Immature natural killer cell (primary cell): Measurements from ENCODE around the gene UBQLN4. TPM values are rescaled to one million over a fixed set of nuclear protein-coding genes. Genes with fewer than 3 reads are reported as not detected.

Experiments
- DNase-seq, 3 donors: peaks; one replicate each; pipeline ENCODE4 v3.0.0; 2022; ENCODE audit warnings: mixed read lengths in 1 of 3
- H3K27ac Mint-ChIP-seq, 6 donors: one replicate each; pipeline ENCODE4 v1.8.0; 2020; ENCODE audit warnings: mixed read lengths in 6 of 6, mild to moderate bottlenecking in 5 of 6, inconsistent platforms in 4 of 6, moderate library complexity in 3 of 6
- H3K27me3 Mint-ChIP-seq, 3 donors: one replicate each; pipeline ENCODE4 v1.8.0; 2020 to 2021; ENCODE audit warnings: low read depth in 3 of 3, mild to moderate bottlenecking in 3 of 3, mixed read lengths in 3 of 3, moderate library complexity in 3 of 3, inconsistent platforms in 1 of 3
- H3K36me3 Mint-ChIP-seq, 3 donors: one replicate each; pipeline ENCODE4 v1.8.0; 2020; ENCODE audit warnings: mixed read lengths in 3 of 3, inconsistent platforms in 2 of 3, mild to moderate bottlenecking in 2 of 3
- H3K4me1 Mint-ChIP-seq, 2 donors: one replicate each; pipeline ENCODE4 v1.8.0; 2020; ENCODE audit warnings: inconsistent platforms in 2 of 2, mild to moderate bottlenecking in 2 of 2, mixed read lengths in 2 of 2, moderate library complexity in 1 of 2
- H3K4me3 Mint-ChIP-seq, 5 donors: one replicate each; pipeline ENCODE4 v1.8.0; 2020; ENCODE audit warnings: mild to moderate bottlenecking in 5 of 5, mixed read lengths in 5 of 5, inconsistent platforms in 3 of 5, moderate library complexity in 3 of 5
- H3K9me3 Mint-ChIP-seq, 6 donors: one replicate each; pipeline ENCODE4 v1.8.0; 2020; ENCODE audit warnings: mild to moderate bottlenecking in 6 of 6, mixed read lengths in 6 of 6, inconsistent platforms in 4 of 6, moderate library complexity in 3 of 6
- polyA plus RNA-seq, 3 donors: library from polyadenylated mRNA; unstranded; fragments of 300-500 nt; fragmentation: Illumina TruSeq; gene quantifications; one replicate each; pipeline ENCODE4 v1.2.3, GENCODE V29; 2021

UBQLN4 gene
- polyA plus RNA-seq, 3 donors from 2014 or later, result 5.0 to 10.8 (median 7.6) TPM

- H3K9me3 Mint-ChIP-seq, result no peaks in the 10 kb centered on the region
- peaks cover 4 to 13% (median 10%) of the 10 kb centered on the region in 3 donors for H3K27me3 Mint-ChIP-seq
- no peaks in the 10 kb centered on the region for H3K4me1 Mint-ChIP-seq
- H3K36me3 Mint-ChIP-seq, result no peaks in the 10 kb centered on the region
- H3K4me3 Mint-ChIP-seq, result no peak overlapping the region
- peak overlapping the region in 1 of 6 donors; percentile 20 for H3K27ac Mint-ChIP-seq
- no peak for DNase-seq
Measured at GRCh38 chr1:156090138-156090839, 36.7 kb upstream of the UBQLN4 start.

DNA sequence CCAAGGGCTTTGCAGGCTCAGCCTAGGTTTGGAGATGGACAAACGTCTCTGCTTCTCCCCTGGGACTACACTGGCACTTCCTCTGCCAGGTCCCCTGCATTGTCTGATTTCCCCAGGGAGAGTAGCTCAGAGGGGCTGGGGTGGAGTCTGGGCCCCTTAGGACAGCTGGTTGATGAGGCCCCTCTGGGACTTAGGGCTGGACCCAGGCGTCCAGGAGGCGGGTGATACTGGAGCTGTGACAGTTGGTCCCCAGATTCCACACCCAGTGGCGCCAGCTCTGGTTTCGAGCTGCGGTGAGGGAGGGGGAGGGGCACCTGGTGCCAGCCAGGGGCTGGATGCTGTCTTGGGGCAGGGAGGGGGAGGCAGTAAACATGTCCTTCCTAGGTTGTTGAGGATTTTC is 36.1 kb upstream of the UBQLN4 start:
- H3K36me3 Mint-ChIP-seq, result no peaks in the 10 kb centered on the region
- H3K9me3 Mint-ChIP-seq, result no peaks in the 10 kb centered on the region
- no peaks in the 10 kb centered on the region for H3K4me1 Mint-ChIP-seq
- H3K27ac Mint-ChIP-seq, result no peak overlapping the region
- no peak overlapping the region for H3K4me3 Mint-ChIP-seq
- no peak for DNase-seq
- H3K27me3 Mint-ChIP-seq, result peaks cover 4 to 14% (median 9%) of the 10 kb centered on the region in 3 donors

DNA sequence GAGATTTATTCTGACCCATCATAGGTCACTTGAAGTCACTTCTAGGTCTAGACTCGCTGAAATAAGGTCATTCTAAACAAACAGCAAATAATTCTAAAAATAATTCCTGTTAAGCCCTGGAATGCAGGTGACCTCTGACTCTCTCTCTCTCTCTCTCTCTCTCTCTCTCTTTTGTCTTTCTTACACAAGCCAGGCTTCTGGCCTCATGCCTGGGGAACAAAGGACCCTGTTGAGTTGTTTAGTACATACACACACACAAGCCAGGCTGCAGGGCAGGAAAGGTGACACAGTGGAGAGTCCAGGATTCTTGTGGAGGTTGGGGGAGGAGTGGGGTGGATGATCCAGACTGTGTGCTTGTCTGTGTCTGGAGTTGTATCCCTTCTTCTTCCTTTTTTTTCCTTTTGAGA is 32.7 kb upstream of the UBQLN4 start:
- Mint-ChIP-seq H3K9me3 (no peaks in the 10 kb centered on the region), H3K36me3 (no peaks in the 10 kb centered on the region), H3K27me3 (peaks cover 10 to 12% (median 12%) of the 10 kb centered on the region in 3 donors), H3K4me3 (peak overlapping the region in 1 of 5 donors; percentile 50), H3K27ac (no peak overlapping the region), H3K4me1 (peaks cover 0 to 9% of the 10 kb centered on the region in 2 donors)
- DNase-seq, result no peak

DNA sequence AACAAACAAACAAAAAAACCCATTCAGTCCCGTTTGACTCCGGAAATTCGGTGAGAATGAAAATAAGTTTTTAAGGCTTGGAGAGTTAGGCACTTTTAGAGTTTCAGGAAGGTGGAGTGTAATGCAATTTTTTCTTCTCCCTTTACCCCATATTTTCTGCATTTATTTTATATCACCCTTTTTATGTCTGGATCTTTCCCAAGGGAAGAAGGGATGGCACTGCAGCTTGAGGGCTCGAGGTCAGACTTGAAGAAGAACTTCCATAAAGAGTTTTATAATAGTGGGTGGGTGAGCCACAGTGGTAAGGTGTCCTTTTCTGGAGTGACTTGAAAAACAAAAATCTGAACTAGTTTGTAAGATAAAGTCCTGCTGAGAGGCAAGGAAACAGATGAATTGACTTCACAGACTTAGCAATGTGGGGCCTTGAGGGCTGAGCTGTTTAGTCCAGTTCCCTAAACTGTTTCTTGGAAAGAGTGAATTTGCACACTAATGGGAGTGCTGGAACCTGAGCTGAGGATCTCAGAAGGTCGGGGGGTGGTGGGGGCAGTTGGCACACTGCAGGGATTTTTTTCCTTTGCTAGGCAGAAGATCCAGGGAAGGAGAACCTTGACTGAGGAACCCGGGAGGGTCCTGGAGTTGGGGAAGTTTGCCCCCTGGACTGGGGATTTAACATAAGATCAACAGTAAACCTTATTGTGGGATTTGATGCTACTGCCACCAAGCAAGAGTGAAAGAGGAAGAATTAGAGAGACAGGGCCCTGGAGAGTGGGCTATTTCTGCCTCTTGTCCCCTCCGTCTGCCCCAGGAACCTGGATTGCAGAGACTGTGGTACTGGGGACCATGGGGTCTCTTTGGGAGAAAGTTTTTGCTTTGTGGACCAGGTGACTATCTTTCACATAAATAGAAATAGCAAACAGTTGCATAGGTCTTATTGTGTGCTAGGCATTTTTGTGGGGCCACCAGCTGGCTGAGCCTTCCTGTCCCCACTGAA is 30.5 kb upstream of the UBQLN4 start:
- no peak overlapping the region for H3K27ac Mint-ChIP-seq
- no peaks in the 10 kb centered on the region for H3K9me3 Mint-ChIP-seq
- H3K36me3 Mint-ChIP-seq, result no peaks in the 10 kb centered on the region
- DNase-seq, result no peak
- H3K4me3 Mint-ChIP-seq, result peak overlapping the region; percentile 51 to 84 (median 77)
- peaks cover 8 to 10% (median 9%) of the 10 kb centered on the region in 3 donors for H3K27me3 Mint-ChIP-seq
- H3K4me1 Mint-ChIP-seq, result peaks cover 0 to 12% of the 10 kb centered on the region in 2 donors

GRCh38 chr1:156082309-156083091 is 28.9 kb upstream of the UBQLN4 start, which contains the start of gene MEX3A:
Gene MEX3A (minus strand): TSS chr1:156082465. CDS start chr1:156081998, 467 bp downstream.
- peak within 1 kb of the TSS in 2 of 6 donors; percentile 42 to 46 for H3K27ac Mint-ChIP-seq
- H3K9me3 Mint-ChIP-seq, result no peaks in the 10 kb centered on the region
- peaks cover 9 to 11% (median 10%) of the 10 kb centered on the region in 3 donors for H3K27me3 Mint-ChIP-seq
- H3K4me1 Mint-ChIP-seq, result peaks cover 0 to 17% of the 10 kb centered on the region in 2 donors
- H3K4me3 Mint-ChIP-seq, result peak within 1 kb of the TSS; percentile 79 to 89 (median 83)
- DNase-seq, result peak; percentile 53 to 57 (median 56)
- no peaks in the 10 kb centered on the region for H3K36me3 Mint-ChIP-seq

GRCh38 chr1:156081917-156082308 is 28.3 kb upstream of the UBQLN4 start:
- Mint-ChIP-seq H3K9me3 (no peaks in the 10 kb centered on the region), H3K4me1 (peaks cover 0 to 17% of the 10 kb centered on the region in 2 donors), H3K27ac (no peak overlapping the region), H3K36me3 (no peaks in the 10 kb centered on the region), H3K4me3 (peak overlapping the region; percentile 66 to 81 (median 77)), H3K27me3 (peaks cover 7 to 11% (median 11%) of the 10 kb centered on the region in 3 donors)
- no peak for DNase-seq

DNA sequence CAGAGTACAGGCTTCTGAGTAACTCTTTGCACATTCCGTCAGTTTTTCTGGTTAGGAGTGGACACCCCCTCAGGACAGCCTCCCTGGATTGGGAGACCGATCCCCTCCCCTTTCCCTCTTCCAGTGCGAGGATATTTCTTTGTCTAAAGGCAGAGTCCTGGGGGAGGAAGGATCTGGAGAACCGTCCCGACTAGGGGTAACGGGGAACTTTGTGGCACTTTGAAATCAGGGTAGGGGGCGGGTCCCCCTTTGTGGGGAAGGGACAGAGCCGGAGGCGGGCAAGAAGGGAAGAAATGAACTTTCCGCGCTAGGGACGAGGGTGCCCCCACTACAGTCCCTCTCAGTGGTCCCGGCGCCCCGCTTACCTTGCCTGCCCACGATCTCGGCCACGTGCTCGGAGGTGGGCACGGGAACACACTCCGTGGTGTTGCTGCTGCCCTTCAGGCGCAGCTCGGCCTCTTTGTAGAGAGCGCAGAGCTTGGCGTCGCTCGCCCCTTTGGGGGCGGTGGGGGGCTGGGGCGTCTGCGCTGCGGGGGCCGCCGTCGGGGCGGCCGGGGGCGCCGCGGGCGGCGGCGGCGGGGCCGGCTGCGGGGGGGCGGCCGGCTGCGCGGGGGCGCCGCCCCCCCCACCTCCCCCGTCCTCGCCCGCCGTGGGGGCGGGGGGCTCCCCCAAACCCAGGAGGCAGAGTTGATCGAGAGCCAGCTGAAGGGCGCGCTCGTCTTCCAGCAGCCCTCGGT is 27.8 kb upstream of the UBQLN4 start:
- Mint-ChIP-seq H3K36me3 (no peaks in the 10 kb centered on the region), H3K4me1 (peaks cover 2 to 17% of the 10 kb centered on the region in 2 donors), H3K27ac (no peak overlapping the region), H3K4me3 (peak overlapping the region; percentile 66 to 81 (median 77)), H3K27me3 (peaks cover 5 to 11% (median 11%) of the 10 kb centered on the region in 3 donors), H3K9me3 (no peaks in the 10 kb centered on the region)
- no peak for DNase-seq

DNA sequence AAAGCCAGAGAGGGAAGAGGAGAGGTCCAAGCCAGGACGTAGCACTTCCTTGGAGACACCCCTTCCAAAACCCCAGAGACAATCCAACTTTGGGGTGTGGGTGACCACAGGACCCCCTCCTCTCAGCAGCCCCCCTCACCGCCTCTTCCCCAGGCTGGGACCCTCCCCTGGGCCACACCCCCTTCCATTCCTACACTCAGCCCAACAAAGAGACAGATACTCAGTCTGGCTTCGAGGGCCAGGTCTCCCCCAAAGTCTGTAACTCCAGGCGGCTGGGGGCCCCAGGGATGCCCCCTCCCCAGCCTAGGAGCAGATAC is 27.2 kb upstream of the UBQLN4 start:
- H3K36me3 Mint-ChIP-seq, result no peaks in the 10 kb centered on the region
- H3K4me1 Mint-ChIP-seq, result peaks cover 7 to 17% of the 10 kb centered on the region in 2 donors
- no peak overlapping the region for H3K27ac Mint-ChIP-seq
- no peaks in the 10 kb centered on the region for H3K9me3 Mint-ChIP-seq
- H3K27me3 Mint-ChIP-seq, result peaks cover 5 to 11% (median 10%) of the 10 kb centered on the region in 3 donors
- no peak for DNase-seq
- peak overlapping the region in 2 of 5 donors; percentile 50 for H3K4me3 Mint-ChIP-seq

GRCh38 chr1:156080241-156080862 is 26.8 kb upstream of the UBQLN4 start:
- DNase-seq, result no peak
- Mint-ChIP-seq H3K4me3 (peak overlapping the region in 2 of 5 donors; percentile 16 to 18), H3K9me3 (no peaks in the 10 kb centered on the region), H3K4me1 (peaks cover 12 to 17% of the 10 kb centered on the region in 2 donors), H3K27me3 (peaks cover 5 to 11% (median 6%) of the 10 kb centered on the region in 3 donors), H3K27ac (no peak overlapping the region), H3K36me3 (no peaks in the 10 kb centered on the region)

GRCh38 chr1:156079762-156080161 is 26.2 kb upstream of the UBQLN4 start:
- peaks cover 0 to 11% (median 9%) of the 10 kb centered on the region in 3 donors for H3K27me3 Mint-ChIP-seq

GRCh38 chr1:156078728-156079127 is 25.1 kb upstream of the UBQLN4 start:
- Mint-ChIP-seq H3K4me1 (peaks cover 15% of the 10 kb centered on the region in 2 donors), H3K27ac (peak overlapping the region in 1 of 6 donors; percentile 22), H3K9me3 (no peaks in the 10 kb centered on the region), H3K27me3 (peaks cover 0 to 9% (median 8%) of the 10 kb centered on the region in 3 donors), H3K36me3 (no peaks in the 10 kb centered on the region), H3K4me3 (peak overlapping the region in 1 of 5 donors; percentile 28)
- DNase-seq, result no peak

More at GRCh38 chr1:156079762-156080161, 26.2 kb upstream of the UBQLN4 start:
- H3K27ac Mint-ChIP-seq, result peak overlapping the region in 1 of 6 donors; percentile 76
- peaks cover 15 to 17% of the 10 kb centered on the region in 2 donors for H3K4me1 Mint-ChIP-seq
- peak overlapping the region in 3 of 5 donors; percentile 16 to 25 (median 18) for H3K4me3 Mint-ChIP-seq
- H3K36me3 Mint-ChIP-seq, result no peaks in the 10 kb centered on the region
- no peaks in the 10 kb centered on the region for H3K9me3 Mint-ChIP-seq
- DNase-seq, result no peak

DNA sequence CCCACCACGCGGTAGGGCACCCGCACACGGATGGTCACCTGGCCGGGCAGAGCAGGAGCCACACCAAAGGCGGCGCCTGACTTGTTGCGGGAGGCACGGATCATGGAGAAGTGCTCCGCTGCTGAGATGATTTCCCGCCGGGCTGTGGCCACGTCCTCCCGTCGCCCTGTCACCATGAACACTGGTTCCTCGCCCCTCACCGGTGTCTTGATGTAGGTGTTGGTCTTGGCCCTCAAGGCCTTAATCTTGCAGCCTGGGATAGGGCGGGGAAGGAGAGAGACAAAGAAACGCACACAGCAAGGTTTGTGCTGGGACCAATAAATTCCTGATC is 23.8 kb upstream of the UBQLN4 start:
- no peak for DNase-seq
- peak overlapping the region in 1 of 6 donors; percentile 53 for H3K27ac Mint-ChIP-seq
- peak overlapping the region in 4 of 5 donors; percentile 42 to 86 (median 52) for H3K4me3 Mint-ChIP-seq
- H3K36me3 Mint-ChIP-seq, result no peaks in the 10 kb centered on the region
- peaks cover 10 to 15% of the 10 kb centered on the region in 2 donors for H3K4me1 Mint-ChIP-seq
- no peaks in the 10 kb centered on the region for H3K9me3 Mint-ChIP-seq
- H3K27me3 Mint-ChIP-seq, result peaks cover 2 to 6% (median 3%) of the 10 kb centered on the region in 3 donors
